MCF 10A (cell line): ENCODE results near the gene SLC17A1. TPM values are rescaled to one million over a fixed set of nuclear protein-coding genes. Genes with fewer than 3 reads are reported as not detected.

Experiments
- BruUV-seq: library from RNA; stranded (reverse); fragments of 400-500 nt; replicated peaks from 2 replicates; lab custom pipeline; 2021; lab: Mats Ljungman, UMichigan
- CTCF ChIA-PET: fragments of 300-600 bp; sonication (Branson Sonifier 250); formaldehyde crosslinking; extraction: SDS; loops from one replicate; lab custom pipeline; 2021; ENCODE audit warnings: antibody characterized with exemption, inconsistent platforms; lab: Yijun Ruan, JAX
- POLR2A ChIA-PET: fragments of 300-600, 350-650 bp; sonication (Branson Sonifier 250); formaldehyde crosslinking; extraction: SDS; loops from one replicate; lab custom pipeline; 2020; ENCODE audit warnings: antibody characterized with exemption, inconsistent platforms; lab: Yijun Ruan, JAX
- DNase-seq: peaks from one replicate; pipeline ENCODE4 v3.0.0-alpha.2; 2018; ENCODE audit not compliant: unreplicated experiment
- H3K27ac Mint-ChIP-seq: one replicate; pipeline ENCODE4 v1.8.0; 2022; ENCODE audit warnings: mild to moderate bottlenecking, low read depth, mixed read lengths; ENCODE audit not compliant: unreplicated experiment
- H3K27me3 Mint-ChIP-seq: one replicate; pipeline ENCODE4 v1.8.0; 2022; ENCODE audit warnings: mixed read lengths; ENCODE audit not compliant: insufficient read depth, unreplicated experiment
- H3K36me3 Mint-ChIP-seq: one replicate; pipeline ENCODE4 v1.8.0; 2022; ENCODE audit warnings: mild to moderate bottlenecking, moderate library complexity, mixed read lengths; ENCODE audit not compliant: insufficient read depth, unreplicated experiment
- H3K4me1 Mint-ChIP-seq: one replicate; pipeline ENCODE4 v1.8.0; 2022; ENCODE audit warnings: mixed read lengths; ENCODE audit not compliant: insufficient read depth, unreplicated experiment
- H3K4me3 Mint-ChIP-seq: one replicate; pipeline ENCODE4 v1.8.0; 2022; ENCODE audit warnings: mild to moderate bottlenecking, moderate library complexity, mixed read lengths; ENCODE audit not compliant: unreplicated experiment
- H3K9me3 Mint-ChIP-seq: one replicate; pipeline ENCODE4 v1.8.0; 2022; ENCODE audit warnings: mixed read lengths; ENCODE audit not compliant: unreplicated experiment
- CTCF ChIP-seq: fragments of 200-600 bp; IDR thresholded peaks from one replicate; pipeline ENCODE4 v1.8.0; 2022; ENCODE audit warnings: antibody characterized with exemption, mild to moderate bottlenecking; ENCODE audit not compliant: unreplicated experiment
- intact Hi-C: fragments of 100-400 bp; cut with micrococcal nuclease; formaldehyde crosslinking; loops from 2 replicates; pipeline ENCODE4 v1.14.1; 2022
- total RNA-seq: library from RNA; stranded (reverse); gene quantifications from 2 replicates; pipeline ENCODE4 v1.2.3, GENCODE V29; 2022

Gene SLC17A1
- total RNA-seq, 1 experiment from 2014 or later: not detected

- no TSS peak for BruUV-seq
- Mint-ChIP-seq H3K9me3 (no peaks in the 10 kb centered on the region), H3K4me3 (no peak overlapping the region), H3K27me3 (no peaks in the 10 kb centered on the region), H3K27ac (no peak overlapping the region), H3K4me1 (no peaks in the 10 kb centered on the region), H3K36me3 (no peaks in the 10 kb centered on the region)
- intact Hi-C loops: no loop called here
- POLR2A ChIA-PET: no interaction called here
- TF ChIP-seq CTCF: no peak
- CTCF ChIA-PET: interaction anchor here (0.7 kb wide), 1 partner anchor 254 kb away, joined by 3 read pairs; no protein-coding TSS in a partner anchor
- no peak for DNase-seq
These were observed 88.0 kb downstream of the SLC17A1 start for GRCh38 chr6:25743868-25744267.

DNA sequence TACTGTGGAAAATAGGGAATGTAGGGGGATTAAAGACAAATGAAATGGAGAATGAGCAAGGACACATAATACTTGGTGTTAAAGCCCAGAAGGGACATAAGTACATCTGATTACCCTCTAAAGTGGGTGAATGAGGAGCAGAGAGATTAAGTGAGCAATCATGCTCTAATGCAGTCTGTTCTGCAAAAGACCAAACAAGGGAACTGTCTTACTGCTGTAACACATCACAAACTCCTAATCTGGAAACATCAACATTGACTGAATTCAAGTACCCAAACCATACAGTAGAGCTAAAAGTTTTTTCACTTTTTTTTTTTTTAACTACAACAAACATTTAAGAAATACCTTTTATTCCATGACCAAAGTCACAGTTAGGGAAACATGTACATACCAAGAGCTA is 96.6 kb downstream of the SLC17A1 start:
- Mint-ChIP-seq H3K9me3 (no peaks in the 10 kb centered on the region), H3K36me3 (no peaks in the 10 kb centered on the region), H3K27me3 (peaks cover 45% of the 10 kb centered on the region), H3K4me1 (no peaks in the 10 kb centered on the region), H3K4me3 (no peak overlapping the region), H3K27ac (no peak overlapping the region)
- intact Hi-C loops: no loop called here
- DNase-seq: no peak
- no peak for TF ChIP-seq CTCF
- ChIA-PET POLR2A (no interaction called here), CTCF (interaction anchor here (0.6 to 1.3 kb wide), 2 partner anchors 15 to 19 kb away, joined by 3 read pairs; no protein-coding TSS in a partner anchor)
- no TSS peak for BruUV-seq

Other genes with a start within 250 kb of the SLC17A1 start
- gene SCGN, start 179.8 kb downstream of the SLC17A1 start, total RNA-seq: not detected in 2 replicates
- gene SLC17A4, start 77.3 kb downstream of the SLC17A1 start, total RNA-seq: not detected in 2 replicates
- not detected in 2 replicates for gene SLC17A3, start 42.2 kb upstream of the SLC17A1 start, total RNA-seq
- gene SLC17A2, start 98.6 kb upstream of the SLC17A1 start, total RNA-seq: not detected in 2 replicates
- gene TRIM38, start 130.8 kb upstream of the SLC17A1 start, total RNA-seq: 5.4 and 6.7 TPM in 2 replicates